Esophagus squamous epithelium (tissue), 4 donors: ENCODE data around the gene CDC123.

Experiments
- POLR2A ChIP-seq, 4 donors: fragments of 450-650 bp; IDR thresholded peaks; one replicate each; pipeline ENCODE4 v1.6.1; 2017; ENCODE audit warnings: antibody characterized with exemption in 4 of 4, mild to moderate bottlenecking in 4 of 4, moderate library complexity in 3 of 4
- TF ChIP-seq, protein P1 (sequence below), 6 experiments: fragments of 450-650 bp in 4 of 6; fragments of 200-600 bp in 2 of 6; sonication (generic) in 2 of 6; IDR thresholded peaks; one replicate each; pipeline ENCODE4 v1.5.1; 2016 to 2019; ENCODE audit warnings: antibody characterized with exemption in 6 of 6, mild to moderate bottlenecking in 4 of 6, moderate library complexity in 4 of 6

DNA sequence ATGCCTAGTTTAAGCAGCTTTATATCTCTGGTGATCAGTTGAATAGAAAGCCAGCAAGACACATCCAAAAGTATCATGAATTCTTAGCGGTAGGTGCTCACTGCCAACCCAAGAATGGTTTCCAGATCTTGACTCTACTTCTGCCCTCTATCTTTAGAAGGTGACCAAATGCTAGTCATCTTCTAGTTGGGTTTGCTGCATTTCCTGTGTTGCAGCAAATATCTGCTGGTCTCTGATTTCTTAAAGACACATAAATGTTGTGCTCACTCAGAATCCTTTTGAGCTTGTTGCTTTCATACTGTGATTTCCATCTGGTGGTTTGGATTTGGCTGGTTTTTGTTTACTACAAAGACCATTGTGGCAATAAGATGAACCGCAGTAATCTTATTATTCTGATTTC, 2.2 kb downstream of the CDC123 start:
- TF ChIP-seq, protein P1, sequence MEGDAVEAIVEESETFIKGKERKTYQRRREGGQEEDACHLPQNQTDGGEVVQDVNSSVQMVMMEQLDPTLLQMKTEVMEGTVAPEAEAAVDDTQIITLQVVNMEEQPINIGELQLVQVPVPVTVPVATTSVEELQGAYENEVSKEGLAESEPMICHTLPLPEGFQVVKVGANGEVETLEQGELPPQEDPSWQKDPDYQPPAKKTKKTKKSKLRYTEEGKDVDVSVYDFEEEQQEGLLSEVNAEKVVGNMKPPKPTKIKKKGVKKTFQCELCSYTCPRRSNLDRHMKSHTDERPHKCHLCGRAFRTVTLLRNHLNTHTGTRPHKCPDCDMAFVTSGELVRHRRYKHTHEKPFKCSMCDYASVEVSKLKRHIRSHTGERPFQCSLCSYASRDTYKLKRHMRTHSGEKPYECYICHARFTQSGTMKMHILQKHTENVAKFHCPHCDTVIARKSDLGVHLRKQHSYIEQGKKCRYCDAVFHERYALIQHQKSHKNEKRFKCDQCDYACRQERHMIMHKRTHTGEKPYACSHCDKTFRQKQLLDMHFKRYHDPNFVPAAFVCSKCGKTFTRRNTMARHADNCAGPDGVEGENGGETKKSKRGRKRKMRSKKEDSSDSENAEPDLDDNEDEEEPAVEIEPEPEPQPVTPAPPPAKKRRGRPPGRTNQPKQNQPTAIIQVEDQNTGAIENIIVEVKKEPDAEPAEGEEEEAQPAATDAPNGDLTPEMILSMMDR (IDR thresholded peaks at IDR 0.05) = no peak
- TF ChIP-seq POLR2A (IDR thresholded peaks at IDR 0.05) = no peak
